Measurements from ENCODE around the gene TULP3.

DNA sequence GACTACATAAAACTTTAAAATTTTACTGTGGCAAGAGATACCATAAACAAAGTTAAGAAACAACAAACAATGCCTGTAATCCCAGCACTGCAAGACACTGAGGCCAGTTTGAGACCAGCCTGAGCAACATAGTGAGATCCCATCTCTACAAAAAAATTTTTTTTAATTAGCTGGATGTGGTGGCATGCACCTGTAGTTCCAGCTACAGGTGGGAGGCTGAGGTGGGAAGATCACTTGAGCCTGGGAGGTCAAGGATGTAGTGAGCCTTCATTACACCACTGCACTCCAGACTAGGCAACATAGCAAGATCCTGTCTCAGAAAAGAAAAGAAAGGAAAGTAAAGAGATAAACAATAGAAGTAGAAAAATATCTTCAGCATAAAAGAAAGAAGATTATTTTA lies 30.5 kb upstream of the TULP3 start:
- TF ChIP-seq, protein P1, sequence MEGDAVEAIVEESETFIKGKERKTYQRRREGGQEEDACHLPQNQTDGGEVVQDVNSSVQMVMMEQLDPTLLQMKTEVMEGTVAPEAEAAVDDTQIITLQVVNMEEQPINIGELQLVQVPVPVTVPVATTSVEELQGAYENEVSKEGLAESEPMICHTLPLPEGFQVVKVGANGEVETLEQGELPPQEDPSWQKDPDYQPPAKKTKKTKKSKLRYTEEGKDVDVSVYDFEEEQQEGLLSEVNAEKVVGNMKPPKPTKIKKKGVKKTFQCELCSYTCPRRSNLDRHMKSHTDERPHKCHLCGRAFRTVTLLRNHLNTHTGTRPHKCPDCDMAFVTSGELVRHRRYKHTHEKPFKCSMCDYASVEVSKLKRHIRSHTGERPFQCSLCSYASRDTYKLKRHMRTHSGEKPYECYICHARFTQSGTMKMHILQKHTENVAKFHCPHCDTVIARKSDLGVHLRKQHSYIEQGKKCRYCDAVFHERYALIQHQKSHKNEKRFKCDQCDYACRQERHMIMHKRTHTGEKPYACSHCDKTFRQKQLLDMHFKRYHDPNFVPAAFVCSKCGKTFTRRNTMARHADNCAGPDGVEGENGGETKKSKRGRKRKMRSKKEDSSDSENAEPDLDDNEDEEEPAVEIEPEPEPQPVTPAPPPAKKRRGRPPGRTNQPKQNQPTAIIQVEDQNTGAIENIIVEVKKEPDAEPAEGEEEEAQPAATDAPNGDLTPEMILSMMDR (IDR thresholded peaks at IDR 0.05; ENCODE audit: insufficient read depth, low read length), result no peak
- TF ChIP-seq, protein P2, sequence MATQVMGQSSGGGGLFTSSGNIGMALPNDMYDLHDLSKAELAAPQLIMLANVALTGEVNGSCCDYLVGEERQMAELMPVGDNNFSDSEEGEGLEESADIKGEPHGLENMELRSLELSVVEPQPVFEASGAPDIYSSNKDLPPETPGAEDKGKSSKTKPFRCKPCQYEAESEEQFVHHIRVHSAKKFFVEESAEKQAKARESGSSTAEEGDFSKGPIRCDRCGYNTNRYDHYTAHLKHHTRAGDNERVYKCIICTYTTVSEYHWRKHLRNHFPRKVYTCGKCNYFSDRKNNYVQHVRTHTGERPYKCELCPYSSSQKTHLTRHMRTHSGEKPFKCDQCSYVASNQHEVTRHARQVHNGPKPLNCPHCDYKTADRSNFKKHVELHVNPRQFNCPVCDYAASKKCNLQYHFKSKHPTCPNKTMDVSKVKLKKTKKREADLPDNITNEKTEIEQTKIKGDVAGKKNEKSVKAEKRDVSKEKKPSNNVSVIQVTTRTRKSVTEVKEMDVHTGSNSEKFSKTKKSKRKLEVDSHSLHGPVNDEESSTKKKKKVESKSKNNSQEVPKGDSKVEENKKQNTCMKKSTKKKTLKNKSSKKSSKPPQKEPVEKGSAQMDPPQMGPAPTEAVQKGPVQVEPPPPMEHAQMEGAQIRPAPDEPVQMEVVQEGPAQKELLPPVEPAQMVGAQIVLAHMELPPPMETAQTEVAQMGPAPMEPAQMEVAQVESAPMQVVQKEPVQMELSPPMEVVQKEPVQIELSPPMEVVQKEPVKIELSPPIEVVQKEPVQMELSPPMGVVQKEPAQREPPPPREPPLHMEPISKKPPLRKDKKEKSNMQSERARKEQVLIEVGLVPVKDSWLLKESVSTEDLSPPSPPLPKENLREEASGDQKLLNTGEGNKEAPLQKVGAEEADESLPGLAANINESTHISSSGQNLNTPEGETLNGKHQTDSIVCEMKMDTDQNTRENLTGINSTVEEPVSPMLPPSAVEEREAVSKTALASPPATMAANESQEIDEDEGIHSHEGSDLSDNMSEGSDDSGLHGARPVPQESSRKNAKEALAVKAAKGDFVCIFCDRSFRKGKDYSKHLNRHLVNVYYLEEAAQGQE (IDR thresholded peaks at IDR 0.05; ENCODE audit: insufficient replicate concordance, low read depth), result no peak
- TF ChIP-seq GABPA (IDR thresholded peaks at IDR 0.05; ENCODE audit: low read depth), result no peak
